Heart left ventricle (tissue), 13 donors: ENCODE results near the gene KRT73.

Source experiments
- POLR2A ChIP-seq, 2 donors: fragments of 450-650 bp; IDR thresholded peaks; one replicate each; pipeline ENCODE4 v1.6.1; 2017; ENCODE audit warnings: antibody characterized with exemption in 2 of 2, mild to moderate bottlenecking in 2 of 2, moderate library complexity in 2 of 2
- TF ChIP-seq, protein P1 (sequence below), 12 donors: fragments of 200-600 bp; sonication (generic) in 4 of 12; IDR thresholded peaks; one replicate each; pipeline versions ENCODE4 v1.5.0 to v1.8.0; 2018 to 2022; ENCODE audit warnings: antibody characterized with exemption in 12 of 12, mild to moderate bottlenecking in 5 of 12
- donor health status: ischemic (EF 13 %, LVEDD 7.1; RV severe dilation, severe dysfunction).
- donor health status: DM: no; HTN: yes; CAD: no.
- donor health status: DM: no; HTN: no; CAD: no.
- donor health status: ischemic (EF 25% LVEDD 6.9; RV normal size, moderate dysfunction).
- donor health status: ischemic (EF 25% LVEDD 5.7; RV mildly dilated, moderate dysfunction).
- donor health status: ischemic (EF 35%, LVEDD 5.7; RV mildly dilated, moderate dysfunction).
- donor health status: nonischemic (EF 11% LVEDD 7.7; RV severe dilation, severe dysfunction).
- donor health status: DM: yes; HTN: yes; CAD: no.
- donor health status: PGD.
- donor health status: ischemic (EF 29% LVEDD 5.4; RV normal size, mild dysfunction).
- donor health status: nonischemic (EF 23%, LVEDD 6.1; RV moderate dilation, normal function).

DNA sequence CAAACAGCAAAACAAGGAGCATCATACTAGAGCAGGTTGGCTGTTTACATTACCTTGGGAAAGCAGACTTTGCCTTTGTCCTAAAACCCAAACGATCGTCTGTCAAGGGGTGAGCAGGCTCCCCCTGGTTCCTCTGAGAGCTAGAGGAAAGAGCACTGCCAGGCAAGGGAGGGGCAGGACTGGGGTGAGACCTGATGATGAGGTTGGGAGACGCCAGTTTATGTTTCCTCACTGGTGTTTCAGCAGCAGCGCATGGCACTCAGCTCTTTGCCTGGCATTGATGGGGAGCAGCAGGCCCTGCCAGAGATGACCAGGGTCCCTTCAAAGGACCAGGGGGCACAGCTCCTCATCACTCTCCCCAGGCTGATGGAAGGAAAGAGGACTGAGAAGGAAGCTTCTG lies 41.6 kb upstream of the KRT73 start:
- no peak for TF ChIP-seq POLR2A (IDR thresholded peaks at IDR 0.05)
- TF ChIP-seq, protein P1, sequence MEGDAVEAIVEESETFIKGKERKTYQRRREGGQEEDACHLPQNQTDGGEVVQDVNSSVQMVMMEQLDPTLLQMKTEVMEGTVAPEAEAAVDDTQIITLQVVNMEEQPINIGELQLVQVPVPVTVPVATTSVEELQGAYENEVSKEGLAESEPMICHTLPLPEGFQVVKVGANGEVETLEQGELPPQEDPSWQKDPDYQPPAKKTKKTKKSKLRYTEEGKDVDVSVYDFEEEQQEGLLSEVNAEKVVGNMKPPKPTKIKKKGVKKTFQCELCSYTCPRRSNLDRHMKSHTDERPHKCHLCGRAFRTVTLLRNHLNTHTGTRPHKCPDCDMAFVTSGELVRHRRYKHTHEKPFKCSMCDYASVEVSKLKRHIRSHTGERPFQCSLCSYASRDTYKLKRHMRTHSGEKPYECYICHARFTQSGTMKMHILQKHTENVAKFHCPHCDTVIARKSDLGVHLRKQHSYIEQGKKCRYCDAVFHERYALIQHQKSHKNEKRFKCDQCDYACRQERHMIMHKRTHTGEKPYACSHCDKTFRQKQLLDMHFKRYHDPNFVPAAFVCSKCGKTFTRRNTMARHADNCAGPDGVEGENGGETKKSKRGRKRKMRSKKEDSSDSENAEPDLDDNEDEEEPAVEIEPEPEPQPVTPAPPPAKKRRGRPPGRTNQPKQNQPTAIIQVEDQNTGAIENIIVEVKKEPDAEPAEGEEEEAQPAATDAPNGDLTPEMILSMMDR (IDR thresholded peaks at IDR 0.05): no peak
